ENCODE measurements around the gene SHC4. TPM values are rescaled to one million over a fixed set of nuclear protein-coding genes. Genes with fewer than 3 reads are reported as not detected.

The SHC4 gene
- total RNA-seq (2021; fragmentation: NEBNext Ultra II Directional; extraction: Animal tissue kit (Norgen Biotek cat#: 25700)), result 1 to 10 TPM; 2.1 to 4.2 (median 3.5) TPM
- long read RNA-seq, full-length matches to known transcripts, result 1 of 41 reads
- long read RNA-seq, partial matches to known transcripts, result 1 of 41 reads
- long read RNA-seq, other reads (novel, unspliced or antisense), result 39 of 41 reads

GRCh38 chr15:48963524-48964113 lies at the start of gene SHC4:
Gene SHC4 (minus strand): TSS chr15:48963919. CDS start chr15:48963015, 904 bp downstream.
- DNase-seq, result peak; percentile 86
- H3K36me3 Mint-ChIP-seq (ENCODE audit: low read depth), result no peaks in the 10 kb centered on the region
- no peaks in the 10 kb centered on the region; the same call in 1 of the 2 replicates for H3K27me3 Mint-ChIP-seq (ENCODE audit: insufficient read depth)
- H3K9me3 Mint-ChIP-seq, result no peaks in the 10 kb centered on the region
- peaks cover 71% of the 10 kb centered on the region for H3K4me1 Mint-ChIP-seq (ENCODE audit: low read depth)
- peak within 1 kb of the TSS; percentile 87 for H3K27ac Mint-ChIP-seq
- TF ChIP-seq CTCF (IDR thresholded peaks at IDR 0.05), result peak; percentile 70
- peak within 1 kb of the TSS; percentile 92 for H3K4me3 Mint-ChIP-seq

- Mint-ChIP-seq H3K9me3 (peaks cover 2% of the 10 kb centered on the region), H3K36me3 (ENCODE audit: low read depth) (peaks cover 66% of the 10 kb centered on the region), H3K27ac (no peak overlapping the region), H3K4me3 (no peak overlapping the region), H3K4me1 (ENCODE audit: low read depth) (peaks cover 26% of the 10 kb centered on the region), H3K27me3 (ENCODE audit: insufficient read depth) (no peaks in the 10 kb centered on the region; the same call in 1 of the 2 replicates)
- TF ChIP-seq CTCF (IDR thresholded peaks at IDR 0.05), result no peak
- DNase-seq, result no peak
Observed at GRCh38 chr15:48999314-48999713, 35.6 kb upstream of the SHC4 start.

- no peak for DNase-seq
- Mint-ChIP-seq H3K9me3 (no peaks in the 10 kb centered on the region), H3K27me3 (ENCODE audit: insufficient read depth) (no peaks in the 10 kb centered on the region; the same call in 1 of the 2 replicates), H3K36me3 (ENCODE audit: low read depth) (peaks cover 65% of the 10 kb centered on the region), H3K4me3 (no peak overlapping the region), H3K27ac (0 out of 2 replicates have a peak overlapping the region, but pooled peaks have one; percentile 19), H3K4me1 (ENCODE audit: low read depth) (peaks cover 43% of the 10 kb centered on the region)
- TF ChIP-seq CTCF (IDR thresholded peaks at IDR 0.05), result no peak
Observed at GRCh38 chr15:48996276-48996675, 32.6 kb upstream of the SHC4 start.

GRCh38 chr15:48993380-48993779 lies 29.7 kb upstream of the SHC4 start:
- no peak overlapping the region for H3K4me3 Mint-ChIP-seq
- TF ChIP-seq CTCF (IDR thresholded peaks at IDR 0.05), result no peak
- H3K27me3 Mint-ChIP-seq (ENCODE audit: insufficient read depth), result no peaks in the 10 kb centered on the region; the same call in 1 of the 2 replicates
- no peak overlapping the region for H3K27ac Mint-ChIP-seq
- peaks cover 61% of the 10 kb centered on the region for H3K4me1 Mint-ChIP-seq (ENCODE audit: low read depth)
- H3K9me3 Mint-ChIP-seq, result no peaks in the 10 kb centered on the region
- peaks cover 60% of the 10 kb centered on the region for H3K36me3 Mint-ChIP-seq (ENCODE audit: low read depth)
- DNase-seq, result no peak

GRCh38 chr15:48992545-48992944 lies 28.8 kb upstream of the SHC4 start:
- TF ChIP-seq CTCF (IDR thresholded peaks at IDR 0.05), result no peak
- H3K4me3 Mint-ChIP-seq, result no peak overlapping the region
- no peak for DNase-seq
- H3K4me1 Mint-ChIP-seq (ENCODE audit: low read depth), result peaks cover 61% of the 10 kb centered on the region
- no peaks in the 10 kb centered on the region for H3K9me3 Mint-ChIP-seq
- H3K36me3 Mint-ChIP-seq (ENCODE audit: low read depth), result peaks cover 65% of the 10 kb centered on the region
- H3K27ac Mint-ChIP-seq, result no peak overlapping the region
- no peaks in the 10 kb centered on the region; the same call in 1 of the 2 replicates for H3K27me3 Mint-ChIP-seq (ENCODE audit: insufficient read depth)

Measured in HFFc6 (cell line).